HL-60 (cell line): ENCODE data around the gene PIP5K1B.

Experiments
- CTCF ChIP-seq: IDR thresholded peaks from one replicate; pipeline ENCODE4 v1.5.1; 2011; ENCODE audit warnings: low read length, control low read depth, inconsistent platforms; ENCODE audit not compliant: insufficient read depth
- POLR2AphosphoS5 ChIP-seq: IDR thresholded peaks from 2 replicates; pipeline ENCODE4 v1.6.1; 2012; ENCODE audit warnings: low read depth
- SPI1 ChIP-seq: IDR thresholded peaks from 2 replicates; pipeline ENCODE4 v1.6.1; 2012; ENCODE audit warnings: low read depth, mild to moderate bottlenecking, borderline replicate concordance

GRCh38 chr9:68733021-68733405 is 28.0 kb downstream of the PIP5K1B start:
- TF ChIP-seq CTCF (no peak), POLR2AphosphoS5 (no peak), SPI1 (no peak)
